IMR-90 (cell line): Measurements from ENCODE around the gene CCDC59. TPM values are rescaled to one million over a fixed set of nuclear protein-coding genes. Genes with fewer than 3 reads are reported as not detected.

Experiments
- ATAC-seq: fragments of 200-7000 bp; cut with Tn5 transposase; 2 replicates; pipeline ENCODE4 v1.9.1; 2020; ENCODE audit warnings: low read depth, mild to moderate bottlenecking, moderate library complexity
- BruUV-seq: library from RNA; stranded (reverse); fragments of 400-500 nt; replicated peaks from 2 replicates; lab custom pipeline; 2021; lab: Mats Ljungman, UMichigan
- CTCF ChIA-PET: fragments of 300-600 bp; formaldehyde crosslinking; extraction: SDS; loops from one replicate; lab custom pipeline; 2021; ENCODE audit warnings: antibody characterized with exemption; lab: Yijun Ruan, JAX
- POLR2A ChIA-PET: fragments of 300-600 bp; sonication (Branson Sonifier 250); formaldehyde crosslinking; loops from one replicate; lab custom pipeline; 2022; ENCODE audit warnings: antibody characterized with exemption; ENCODE audit not compliant: unreplicated experiment; lab: Charles Lee
- DNase-seq: peaks from one replicate; pipeline ENCODE4 v3.0.0; 2013
- H2AFZ ChIP-seq: replicated peaks from 2 replicates; pipeline ENCODE3; 2013; ENCODE audit warnings: low read length, mild to moderate bottlenecking; ENCODE audit not compliant: poor library complexity
- H2AK5ac ChIP-seq: 2 replicates; pipeline ENCODE4 v1.6.1; 2013; ENCODE audit warnings: low read depth, low read length, inconsistent platforms
- H2AK9ac ChIP-seq: replicated peaks from 2 replicates; pipeline ENCODE3; 2013; ENCODE audit warnings: mild to moderate bottlenecking, low read depth, low read length, moderate library complexity; ENCODE audit not compliant: poor library complexity
- H2BK120ac ChIP-seq: 2 replicates; pipeline ENCODE4 v1.6.1; 2013; ENCODE audit warnings: low read depth, low read length, inconsistent platforms
- H2BK15ac ChIP-seq: 3 replicates; pipeline ENCODE4 v1.6.1; 2013; ENCODE audit warnings: low read depth, low read length, inconsistent platforms
- H2BK20ac ChIP-seq: 2 replicates; pipeline ENCODE4 v1.6.1; 2013; ENCODE audit warnings: low read depth, mild to moderate bottlenecking, inconsistent platforms, low read length, moderate library complexity
- H2BK5ac ChIP-seq: 2 replicates; pipeline ENCODE4 v1.6.1; 2013; ENCODE audit warnings: mild to moderate bottlenecking, low read depth, low read length, inconsistent platforms; ENCODE audit not compliant: poor library complexity, severe bottlenecking
- H3K14ac ChIP-seq: replicated peaks from 2 replicates; pipeline ENCODE4 v1.6.1; 2013; ENCODE audit warnings: low read depth, low read length, inconsistent platforms
- H3K18ac ChIP-seq: 2 replicates; pipeline ENCODE4 v1.6.1; 2013; ENCODE audit warnings: low read depth, low read length, control low read depth
- H3K23ac ChIP-seq: 2 replicates; pipeline ENCODE4 v1.6.1; 2013; ENCODE audit warnings: low read depth, low read length, inconsistent platforms
- H3K27ac ChIP-seq: 2 replicates; pipeline ENCODE4 v1.5.1; 2013; ENCODE audit warnings: mild to moderate bottlenecking, control low read depth, low read length; ENCODE audit not compliant: insufficient read depth
- H3K27me3 ChIP-seq: 2 replicates; pipeline ENCODE4 v1.6.1; 2013; ENCODE audit warnings: low read length; ENCODE audit not compliant: control insufficient read depth, insufficient read depth
- H3K36me3 ChIP-seq: 2 replicates; pipeline ENCODE4 v1.6.1; 2013; ENCODE audit warnings: low read length, mixed read lengths; ENCODE audit not compliant: control insufficient read depth, insufficient read depth
- H3K4ac ChIP-seq: 2 replicates; pipeline ENCODE4 v1.6.1; 2013; ENCODE audit warnings: low read depth, low read length, inconsistent platforms
- H3K4me1 ChIP-seq: 2 replicates; pipeline ENCODE4 v1.6.1; 2013; ENCODE audit warnings: low read length, mixed read lengths; ENCODE audit not compliant: control insufficient read depth, insufficient read depth
- H3K4me2 ChIP-seq: 2 replicates; pipeline ENCODE4 v1.6.1; 2013; ENCODE audit warnings: low read depth, mild to moderate bottlenecking, control low read depth, low read length, moderate library complexity
- H3K4me3 ChIP-seq: 2 replicates; pipeline ENCODE4 v1.5.1; 2013; ENCODE audit warnings: low read depth, mild to moderate bottlenecking, control low read depth, low read length, moderate library complexity; ENCODE audit not compliant: insufficient read depth
- H3K56ac ChIP-seq: 2 replicates; pipeline ENCODE4 v1.6.1; 2013; ENCODE audit warnings: low read length, inconsistent platforms; ENCODE audit not compliant: insufficient read depth; ENCODE audit errors: extremely low read depth
- H3K79me1 ChIP-seq, 2 experiments: 2 replicates each; pipeline ENCODE4 v1.6.1; 2013; ENCODE audit warnings: low read length in 2 of 2, inconsistent platforms in 1 of 2, low read depth in 1 of 2
- H3K9ac ChIP-seq: 2 replicates; pipeline ENCODE4 v1.6.1; 2013; ENCODE audit warnings: low read depth, low read length, control low read depth
- H3K9me1 ChIP-seq: 2 replicates; pipeline ENCODE4 v1.6.1; 2013; ENCODE audit warnings: low read length, inconsistent platforms; ENCODE audit not compliant: insufficient read depth
- H3K9me3 ChIP-seq: 2 replicates; pipeline ENCODE4 v1.6.1; 2013; ENCODE audit warnings: low read length; ENCODE audit not compliant: control insufficient read depth, insufficient read depth
- H4K20me1 ChIP-seq: 2 replicates; pipeline ENCODE4 v1.6.1; 2013; ENCODE audit warnings: low read length, inconsistent platforms; ENCODE audit not compliant: insufficient read depth
- H4K5ac ChIP-seq: 2 replicates; pipeline ENCODE4 v1.6.1; 2013; ENCODE audit warnings: mild to moderate bottlenecking, low read depth, low read length, control low read depth
- H4K8ac ChIP-seq, 2 experiments: 2 replicates each; pipeline ENCODE4 v1.6.1; 2013; ENCODE audit warnings: low read depth in 2 of 2, low read length in 2 of 2, control low read depth in 1 of 2, inconsistent platforms in 1 of 2
- H4K91ac ChIP-seq: 2 replicates; pipeline ENCODE4 v1.6.1; 2013; ENCODE audit warnings: low read depth, low read length, inconsistent platforms; ENCODE audit not compliant: insufficient read depth
- BHLHE40 ChIP-seq: fragments of 150-350 bp; IDR thresholded peaks from 2 replicates; pipeline ENCODE4 v1.6.1; 2016; ENCODE audit warnings: mild to moderate bottlenecking, low read depth, low read length
- CEBPB ChIP-seq: IDR thresholded peaks from 2 replicates; pipeline ENCODE4 v1.6.1; 2012; ENCODE audit warnings: low read depth, low read length, improper control_type of control experiment
- CHD1 ChIP-seq: IDR thresholded peaks from 2 replicates; pipeline ENCODE4 v1.6.1; 2012; ENCODE audit warnings: low read depth, low read length, improper control_type of control experiment
- FOS ChIP-seq: fragments of 150-350 bp; IDR thresholded peaks from 2 replicates; pipeline ENCODE4 v1.6.1; 2016; ENCODE audit warnings: low read depth, low read length
- MAFK ChIP-seq: IDR thresholded peaks from 2 replicates; pipeline ENCODE4 v1.6.1; 2012; ENCODE audit warnings: low read depth, low read length, improper control_type of control experiment
- MAZ ChIP-seq: IDR thresholded peaks from 2 replicates; pipeline ENCODE4 v1.6.1; 2012; ENCODE audit warnings: low read depth, mild to moderate bottlenecking, low read length, improper control_type of control experiment, moderate library complexity, borderline replicate concordance
- MXI1 ChIP-seq: IDR thresholded peaks from 2 replicates; pipeline ENCODE4 v1.6.1; 2012; ENCODE audit warnings: low read depth, mild to moderate bottlenecking, low read length, moderate library complexity, borderline replicate concordance
- POLR2A ChIP-seq: IDR thresholded peaks from 2 replicates; pipeline ENCODE4 v1.6.1; 2012; ENCODE audit warnings: mild to moderate bottlenecking, low read depth, low read length
- RAD21 ChIP-seq: IDR thresholded peaks from 2 replicates; pipeline ENCODE4 v1.6.1; 2012; ENCODE audit warnings: low read length, improper control_type of control experiment
- RCOR1 ChIP-seq: IDR thresholded peaks from 2 replicates; pipeline ENCODE4 v1.6.1; 2012; ENCODE audit warnings: mild to moderate bottlenecking, low read length, improper control_type of control experiment; ENCODE audit not compliant: insufficient replicate concordance
- RFX5 ChIP-seq: IDR thresholded peaks from 2 replicates; pipeline ENCODE4 v1.8.0; 2012; ENCODE audit warnings: low read depth, mild to moderate bottlenecking, low read length, moderate library complexity
- SMC3 ChIP-seq: fragments of 150-350 bp; IDR thresholded peaks from 2 replicates; pipeline ENCODE4 v1.6.1; 2016; ENCODE audit warnings: low read depth, mild to moderate bottlenecking, antibody characterized with exemption, low read length, moderate library complexity
- WGBS, 2 experiments: methylation state at CpG; one replicate each; pipeline versions ENCODE4 v1.1.5 to v1.1.7; 2013; ENCODE audit warnings: missing lambda C conversion rate in 2 of 2; ENCODE audit not compliant: insufficient read length in 1 of 2; ENCODE audit errors: extremely low coverage in 2 of 2; 5-methylcytosine and 5-hydroxymethylcytosine counted together
- dilution Hi-C: fragments of 300-500 bp; cut with HindIII; formaldehyde crosslinking; loops from one replicate; pipeline ENCODE4 v1.14.3; 2018; ENCODE audit warnings: low sequenced_read_pairs; ENCODE audit not compliant: unreplicated experiment
- in situ Hi-C: fragments of 300-500 bp; cut with MboI; formaldehyde crosslinking; loops from 3 replicates; pipeline ENCODE4 v1.14.3; 2019; ENCODE audit warnings: low sequenced_read_pairs, inconsistent platforms, mixed read lengths
- intact Hi-C: fragments of 100-400 bp; cut with micrococcal nuclease; formaldehyde crosslinking; loops from 2 replicates; pipeline ENCODE4 v1.10.0; 2022
- polyA plus RNA-seq, 3 experiments: library from polyadenylated mRNA; depleted of rRNA; stranded (reverse); fragments of >200 nt; gene quantifications; 2 replicates each; pipeline ENCODE4 v1.2.3, GENCODE V29; 2012; ENCODE audit warnings: low replicate concordance in 1 of 3
- total RNA-seq: library from RNA; depleted of rRNA; stranded (reverse); fragments of >200 nt; gene quantifications from 2 replicates; pipeline ENCODE4 v1.2.3, GENCODE V29; 2012
- TF ChIP-seq, protein P1 (sequence below): fragments of 150-350 bp; IDR thresholded peaks from 2 replicates; pipeline ENCODE4 v1.6.1; 2017; ENCODE audit warnings: mild to moderate bottlenecking, antibody characterized with exemption, low read length, low read depth
- TF ChIP-seq, protein P2 (sequence below): fragments of 150-350 bp; IDR thresholded peaks from 2 replicates; pipeline ENCODE4 v1.6.1; 2016; ENCODE audit warnings: low read depth, mild to moderate bottlenecking, low read length, moderate library complexity, borderline replicate concordance
- TF ChIP-seq, protein P3 (sequence below): conservative IDR thresholded peaks from 2 replicates; pipeline ENCODE4 v1.5.1; 2012; ENCODE audit warnings: mild to moderate bottlenecking, low read depth, low read length, improper control_type of control experiment

Gene CCDC59
- total and polyA plus RNA-seq, 2 of the 4 experiments (the other 2 are of a cell fraction): 8.4 to 14.8 TPM

DNA sequence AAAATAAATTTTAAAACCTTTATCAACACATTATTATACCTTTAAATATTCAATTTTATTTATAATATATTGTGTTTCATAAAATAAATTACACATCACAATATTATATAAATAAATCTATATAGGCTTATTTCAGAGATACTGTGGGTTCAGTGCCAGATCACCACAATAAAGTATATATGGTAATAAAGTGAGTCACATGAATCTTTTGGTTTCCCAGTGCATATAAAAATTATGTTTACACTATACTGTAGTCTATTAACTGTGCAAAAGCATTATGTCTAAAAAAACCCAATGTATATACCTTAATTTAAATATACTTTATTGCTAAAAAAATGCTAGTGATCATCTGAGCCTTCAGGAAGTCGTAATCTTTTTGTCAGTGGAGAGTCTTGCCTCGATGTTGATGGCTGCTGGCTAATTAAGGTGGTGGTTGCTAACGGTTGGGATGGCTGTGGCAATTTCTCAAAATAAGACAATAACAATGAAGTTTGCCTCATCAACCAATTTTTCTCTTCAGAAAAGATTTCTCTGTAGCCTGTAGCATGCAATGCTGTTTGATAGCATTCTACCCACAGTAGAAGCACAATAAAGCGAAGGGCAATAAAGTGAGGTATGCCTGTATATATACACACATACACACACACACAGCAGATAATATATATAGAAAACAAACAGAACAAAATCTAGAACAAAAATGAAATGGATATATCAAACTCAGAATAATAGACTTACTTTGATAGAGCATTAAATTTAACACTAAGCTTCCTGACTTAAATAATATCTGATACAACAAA is 32.4 kb downstream of the CCDC59 start:
- Histone ChIP-seq H3K79me1 (no peaks in the 10 kb centered on the region), H2BK15ac (no peak overlapping the region), H4K91ac (no peak overlapping the region), H4K8ac (no peak overlapping the region), H4K5ac (no peak overlapping the region), H3K18ac (no peak overlapping the region), H2AK9ac (no peak overlapping the region), H2BK5ac (no peak overlapping the region), H2AK5ac (no peak overlapping the region), H3K4me1 (no peaks in the 10 kb centered on the region), H3K56ac (no peak overlapping the region), H3K9me1 (no peaks in the 10 kb centered on the region), H2BK120ac (no peak overlapping the region), H3K4me2 (no peak overlapping the region), H3K27me3 (no peaks in the 10 kb centered on the region), H3K9ac (no peak overlapping the region), H4K20me1 (no peaks in the 10 kb centered on the region), H3K4ac (no peak overlapping the region), H3K9me3 (no peaks in the 10 kb centered on the region), H3K4me3 (no peak overlapping the region), H3K23ac (no peak overlapping the region), H2AFZ (no peak overlapping the region), H3K27ac (no peak overlapping the region), H3K14ac (no peak overlapping the region), H3K36me3 (no peaks in the 10 kb centered on the region), H2BK20ac (no peak overlapping the region)
- ChIA-PET POLR2A (no interaction called here), CTCF (no interaction called here)
- no TSS peak for BruUV-seq
- dilution Hi-C loops: no loop called here
- WGBS, 2 experiments: no CpG with 5 or more reads among the region's 4 CpGs
- intact Hi-C loops: loop anchor here (5.0 kb wide), 1 partner anchor 873 kb away; no protein-coding TSS in a partner anchor
- in situ Hi-C loops: loop anchor here (25.0 kb wide), 1 partner anchor 688 kb away; no protein-coding TSS in a partner anchor
- no peak for DNase-seq
- ATAC-seq: no peak
- no peak for TF ChIP-seq RCOR1
- TF ChIP-seq SMC3: no peak
- no peak for TF ChIP-seq RAD21
- no peak for TF ChIP-seq CHD1
- no peak for TF ChIP-seq MXI1
- TF ChIP-seq CEBPB: no peak
- TF ChIP-seq MAZ: no peak
- TF ChIP-seq, protein P1, sequence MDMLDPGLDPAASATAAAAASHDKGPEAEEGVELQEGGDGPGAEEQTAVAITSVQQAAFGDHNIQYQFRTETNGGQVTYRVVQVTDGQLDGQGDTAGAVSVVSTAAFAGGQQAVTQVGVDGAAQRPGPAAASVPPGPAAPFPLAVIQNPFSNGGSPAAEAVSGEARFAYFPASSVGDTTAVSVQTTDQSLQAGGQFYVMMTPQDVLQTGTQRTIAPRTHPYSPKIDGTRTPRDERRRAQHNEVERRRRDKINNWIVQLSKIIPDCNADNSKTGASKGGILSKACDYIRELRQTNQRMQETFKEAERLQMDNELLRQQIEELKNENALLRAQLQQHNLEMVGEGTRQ: no peak
- TF ChIP-seq, protein P2, sequence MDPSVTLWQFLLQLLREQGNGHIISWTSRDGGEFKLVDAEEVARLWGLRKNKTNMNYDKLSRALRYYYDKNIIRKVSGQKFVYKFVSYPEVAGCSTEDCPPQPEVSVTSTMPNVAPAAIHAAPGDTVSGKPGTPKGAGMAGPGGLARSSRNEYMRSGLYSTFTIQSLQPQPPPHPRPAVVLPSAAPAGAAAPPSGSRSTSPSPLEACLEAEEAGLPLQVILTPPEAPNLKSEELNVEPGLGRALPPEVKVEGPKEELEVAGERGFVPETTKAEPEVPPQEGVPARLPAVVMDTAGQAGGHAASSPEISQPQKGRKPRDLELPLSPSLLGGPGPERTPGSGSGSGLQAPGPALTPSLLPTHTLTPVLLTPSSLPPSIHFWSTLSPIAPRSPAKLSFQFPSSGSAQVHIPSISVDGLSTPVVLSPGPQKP: no peak
- no peak for TF ChIP-seq RFX5
- TF ChIP-seq BHLHE40: no peak
- TF ChIP-seq, protein P3, sequence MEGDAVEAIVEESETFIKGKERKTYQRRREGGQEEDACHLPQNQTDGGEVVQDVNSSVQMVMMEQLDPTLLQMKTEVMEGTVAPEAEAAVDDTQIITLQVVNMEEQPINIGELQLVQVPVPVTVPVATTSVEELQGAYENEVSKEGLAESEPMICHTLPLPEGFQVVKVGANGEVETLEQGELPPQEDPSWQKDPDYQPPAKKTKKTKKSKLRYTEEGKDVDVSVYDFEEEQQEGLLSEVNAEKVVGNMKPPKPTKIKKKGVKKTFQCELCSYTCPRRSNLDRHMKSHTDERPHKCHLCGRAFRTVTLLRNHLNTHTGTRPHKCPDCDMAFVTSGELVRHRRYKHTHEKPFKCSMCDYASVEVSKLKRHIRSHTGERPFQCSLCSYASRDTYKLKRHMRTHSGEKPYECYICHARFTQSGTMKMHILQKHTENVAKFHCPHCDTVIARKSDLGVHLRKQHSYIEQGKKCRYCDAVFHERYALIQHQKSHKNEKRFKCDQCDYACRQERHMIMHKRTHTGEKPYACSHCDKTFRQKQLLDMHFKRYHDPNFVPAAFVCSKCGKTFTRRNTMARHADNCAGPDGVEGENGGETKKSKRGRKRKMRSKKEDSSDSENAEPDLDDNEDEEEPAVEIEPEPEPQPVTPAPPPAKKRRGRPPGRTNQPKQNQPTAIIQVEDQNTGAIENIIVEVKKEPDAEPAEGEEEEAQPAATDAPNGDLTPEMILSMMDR: no peak
- TF ChIP-seq FOS: no peak
- TF ChIP-seq POLR2A: no peak
- TF ChIP-seq MAFK: no peak
